ENCODE measurements around the gene SMG6.

Gene SMG6

DNA sequence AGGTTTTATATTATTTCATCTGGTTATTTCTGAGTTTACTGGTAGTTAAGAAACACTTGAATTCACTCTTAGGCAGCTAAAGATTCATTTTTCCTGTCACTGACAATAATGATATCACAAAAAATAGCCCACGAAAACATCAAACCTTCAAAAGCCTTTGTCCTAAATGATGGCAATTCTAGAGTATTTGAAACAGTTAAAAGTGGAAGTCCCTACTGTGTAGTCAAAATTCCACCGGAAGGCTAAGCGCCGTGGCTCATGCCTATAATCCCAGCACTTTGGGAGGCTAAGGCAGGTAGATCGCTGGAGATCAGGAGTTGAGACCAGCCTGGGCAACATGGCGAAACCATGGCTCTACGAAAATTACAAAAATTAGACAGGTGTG is 145.2 kb downstream of the SMG6 start:
- TF ChIP-seq EP300 (IDR thresholded peaks at IDR 0.05; ENCODE audit: borderline replicate concordance) (no peak), TAF1 (IDR thresholded peaks at IDR 0.05; ENCODE audit: low read depth) (no peak), TEAD4 (IDR thresholded peaks at IDR 0.05) (no peak), EGR1 (IDR thresholded peaks at IDR 0.05) (no peak), YY1 (IDR thresholded peaks at IDR 0.05; ENCODE audit: low read depth) (no peak), CREB1 (IDR thresholded peaks at IDR 0.05; ENCODE audit: low read depth) (no peak), TCF12 (IDR thresholded peaks at IDR 0.05; ENCODE audit: low read depth) (no peak), FOXM1 (IDR thresholded peaks at IDR 0.05; ENCODE audit: borderline replicate concordance, low read depth) (no peak), REST (IDR thresholded peaks at IDR 0.05; ENCODE audit: low read depth) (no peak), CEBPB (IDR thresholded peaks at IDR 0.05) (no peak), RAD21 (IDR thresholded peaks at IDR 0.05; ENCODE audit: low read depth) (no peak)
- TF ChIP-seq, protein P1, sequence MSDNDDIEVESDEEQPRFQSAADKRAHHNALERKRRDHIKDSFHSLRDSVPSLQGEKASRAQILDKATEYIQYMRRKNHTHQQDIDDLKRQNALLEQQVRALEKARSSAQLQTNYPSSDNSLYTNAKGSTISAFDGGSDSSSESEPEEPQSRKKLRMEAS (IDR thresholded peaks at IDR 0.05): no peak

GRCh38 chr17:2157675-2158395 is 145.8 kb downstream of the SMG6 start:
- TF ChIP-seq USF1 (IDR thresholded peaks at IDR 0.05) (no peak), YY1 (IDR thresholded peaks at IDR 0.05; ENCODE audit: low read depth) (no peak), EGR1 (IDR thresholded peaks at IDR 0.05) (no peak), NFIC (IDR thresholded peaks at IDR 0.05) (no peak), TCF12 (IDR thresholded peaks at IDR 0.05; ENCODE audit: low read depth) (no peak), FOXM1 (IDR thresholded peaks at IDR 0.05; ENCODE audit: borderline replicate concordance, low read depth) (no peak), TAF1 (IDR thresholded peaks at IDR 0.05; ENCODE audit: low read depth) (no peak), RAD21 (IDR thresholded peaks at IDR 0.05; ENCODE audit: low read depth) (no peak), ZBTB7A (IDR thresholded peaks at IDR 0.05; ENCODE audit: low read depth) (no peak), REST (IDR thresholded peaks at IDR 0.05; ENCODE audit: low read depth) (no peak), CEBPB (IDR thresholded peaks at IDR 0.05) (no peak), EP300 (IDR thresholded peaks at IDR 0.05; ENCODE audit: borderline replicate concordance) (no peak), TEAD4 (IDR thresholded peaks at IDR 0.05) (no peak), CREB1 (IDR thresholded peaks at IDR 0.05; ENCODE audit: low read depth) (no peak)
- TF ChIP-seq, protein P1 (IDR thresholded peaks at IDR 0.05): no peak

- TF ChIP-seq, protein P1 (IDR thresholded peaks at IDR 0.05): no peak
- TF ChIP-seq FOXM1 (IDR thresholded peaks at IDR 0.05; ENCODE audit: borderline replicate concordance, low read depth) (no peak), CEBPB (IDR thresholded peaks at IDR 0.05) (no peak), TCF12 (IDR thresholded peaks at IDR 0.05; ENCODE audit: low read depth) (no peak), ZBTB7A (IDR thresholded peaks at IDR 0.05; ENCODE audit: low read depth) (no peak), USF1 (IDR thresholded peaks at IDR 0.05) (no peak), YY1 (IDR thresholded peaks at IDR 0.05; ENCODE audit: low read depth) (no peak), CREB1 (IDR thresholded peaks at IDR 0.05; ENCODE audit: low read depth) (no peak), NFIC (IDR thresholded peaks at IDR 0.05) (no peak), TAF1 (IDR thresholded peaks at IDR 0.05; ENCODE audit: low read depth) (no peak), EP300 (IDR thresholded peaks at IDR 0.05; ENCODE audit: borderline replicate concordance) (no peak), RAD21 (IDR thresholded peaks at IDR 0.05; ENCODE audit: low read depth) (no peak), TEAD4 (IDR thresholded peaks at IDR 0.05) (no peak), EGR1 (IDR thresholded peaks at IDR 0.05) (no peak)
These were observed 146.5 kb downstream of the SMG6 start for GRCh38 chr17:2157081-2157480.

DNA sequence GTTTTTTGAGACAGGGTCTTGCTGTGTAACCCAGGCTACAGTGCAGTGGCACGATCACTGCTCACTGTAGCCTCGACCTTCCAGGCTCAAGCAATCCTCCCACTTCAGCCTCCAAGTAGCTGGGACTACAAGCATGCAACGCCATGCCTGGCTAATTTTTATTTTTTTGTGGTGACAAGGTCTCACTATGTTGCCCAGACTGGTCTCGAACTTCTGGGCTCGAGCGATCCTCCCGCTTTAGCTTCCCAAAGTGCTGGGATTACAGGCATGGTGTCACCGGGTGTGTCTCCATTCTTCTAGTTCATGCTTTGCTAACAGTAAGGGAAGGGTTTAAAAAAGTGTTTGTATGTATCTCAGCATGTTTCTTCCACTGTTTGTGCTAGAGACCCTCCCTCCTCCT is 146.9 kb downstream of the SMG6 start:
- TF ChIP-seq TCF12 (IDR thresholded peaks at IDR 0.05; ENCODE audit: low read depth) (no peak), REST (IDR thresholded peaks at IDR 0.05; ENCODE audit: low read depth) (no peak), EP300 (IDR thresholded peaks at IDR 0.05; ENCODE audit: borderline replicate concordance) (no peak), NFIC (IDR thresholded peaks at IDR 0.05) (no peak), YY1 (IDR thresholded peaks at IDR 0.05; ENCODE audit: low read depth) (no peak), TAF1 (IDR thresholded peaks at IDR 0.05; ENCODE audit: low read depth) (no peak), FOXM1 (IDR thresholded peaks at IDR 0.05; ENCODE audit: borderline replicate concordance, low read depth) (no peak), RAD21 (IDR thresholded peaks at IDR 0.05; ENCODE audit: low read depth) (no peak), USF1 (IDR thresholded peaks at IDR 0.05) (no peak), CEBPB (IDR thresholded peaks at IDR 0.05) (no peak), ZBTB7A (IDR thresholded peaks at IDR 0.05; ENCODE audit: low read depth) (no peak), EGR1 (IDR thresholded peaks at IDR 0.05) (no peak), TEAD4 (IDR thresholded peaks at IDR 0.05) (no peak), CREB1 (IDR thresholded peaks at IDR 0.05; ENCODE audit: low read depth) (no peak)
- TF ChIP-seq, protein P1 (IDR thresholded peaks at IDR 0.05): no peak

Measured in Ishikawa (cell line).